ENCODE data around the gene ANKS6. TPM values are rescaled to one million over a fixed set of nuclear protein-coding genes. Genes with fewer than 3 reads are reported as not detected.

ANKS6 gene
- total RNA-seq, 1 donor from 2014 or later, result 16.0 TPM

DNA sequence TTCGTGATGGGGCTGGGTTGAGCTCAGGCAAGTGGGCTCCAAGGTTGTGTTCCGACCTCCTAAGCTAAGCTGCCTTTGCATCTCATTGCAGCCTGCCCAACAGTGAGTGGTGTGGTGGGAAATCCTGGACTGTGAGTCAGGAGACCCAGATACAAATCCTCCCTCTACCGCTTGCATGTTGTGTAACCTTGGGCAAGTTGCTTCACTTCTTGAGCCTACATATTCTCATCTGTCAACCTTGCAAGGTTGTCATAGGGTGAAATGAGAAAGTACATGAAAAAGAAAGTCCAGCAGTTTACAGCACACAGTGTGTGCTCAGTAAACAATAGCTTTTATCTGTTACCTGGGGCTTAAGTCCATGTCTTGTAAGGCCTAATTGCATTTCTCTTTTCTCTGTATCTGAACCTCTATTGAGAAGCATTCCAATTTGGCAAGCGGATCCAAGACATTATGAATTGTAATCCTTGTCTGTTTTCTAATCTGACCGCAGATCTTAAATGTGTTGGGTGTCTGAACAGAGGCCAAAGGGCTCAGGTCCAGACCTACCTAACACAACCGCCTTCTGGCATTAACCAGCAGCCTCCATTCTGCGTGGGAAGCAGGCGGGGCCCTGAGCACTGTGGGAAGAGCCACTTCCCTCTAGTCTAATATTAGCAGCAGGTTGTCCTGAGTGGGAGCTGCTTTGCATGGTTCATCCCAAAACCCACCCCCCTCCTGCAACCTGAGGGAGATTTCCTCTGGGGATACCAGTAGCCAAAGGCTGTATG lies 9.3 kb upstream of the ANKS6 start:
- peaks cover 11% of the 10 kb centered on the region for H3K27me3 Mint-ChIP-seq (ENCODE audit: insufficient read depth, low read depth)
- Histone ChIP-seq H3K9ac (no peak overlapping the region), H4K20me1 (ENCODE audit: low read depth) (peaks cover 11% of the 10 kb centered on the region), H3K9me3 (ENCODE audit: low read depth) (no peaks in the 10 kb centered on the region), H3K79me2 (ENCODE audit: low read depth) (no peaks in the 10 kb centered on the region), H3K4me1 (peaks cover 26% of the 10 kb centered on the region), H3K27ac (no peak overlapping the region), H3K4me3 (no peak overlapping the region), H3K4me2 (no peak overlapping the region), H3K27me3 (peaks cover 3% of the 10 kb centered on the region), H2AFZ (replicated peaks) (no peak overlapping the region), H3K36me3 (no peaks in the 10 kb centered on the region), H3F3A (ENCODE audit: low read depth) (peaks cover 29% of the 10 kb centered on the region)
- H3K9me3 Mint-ChIP-seq, result no peaks in the 10 kb centered on the region
- no peak for DNase-seq (ENCODE audit: low spot score)
- no peaks in the 10 kb centered on the region for H3K36me3 Mint-ChIP-seq
- TF ChIP-seq EZH2 (IDR thresholded peaks at IDR 0.05), result no peak
- no peak for TF ChIP-seq EZH2phosphoT487 (IDR thresholded peaks at IDR 0.05)
- TF ChIP-seq, protein P1, sequence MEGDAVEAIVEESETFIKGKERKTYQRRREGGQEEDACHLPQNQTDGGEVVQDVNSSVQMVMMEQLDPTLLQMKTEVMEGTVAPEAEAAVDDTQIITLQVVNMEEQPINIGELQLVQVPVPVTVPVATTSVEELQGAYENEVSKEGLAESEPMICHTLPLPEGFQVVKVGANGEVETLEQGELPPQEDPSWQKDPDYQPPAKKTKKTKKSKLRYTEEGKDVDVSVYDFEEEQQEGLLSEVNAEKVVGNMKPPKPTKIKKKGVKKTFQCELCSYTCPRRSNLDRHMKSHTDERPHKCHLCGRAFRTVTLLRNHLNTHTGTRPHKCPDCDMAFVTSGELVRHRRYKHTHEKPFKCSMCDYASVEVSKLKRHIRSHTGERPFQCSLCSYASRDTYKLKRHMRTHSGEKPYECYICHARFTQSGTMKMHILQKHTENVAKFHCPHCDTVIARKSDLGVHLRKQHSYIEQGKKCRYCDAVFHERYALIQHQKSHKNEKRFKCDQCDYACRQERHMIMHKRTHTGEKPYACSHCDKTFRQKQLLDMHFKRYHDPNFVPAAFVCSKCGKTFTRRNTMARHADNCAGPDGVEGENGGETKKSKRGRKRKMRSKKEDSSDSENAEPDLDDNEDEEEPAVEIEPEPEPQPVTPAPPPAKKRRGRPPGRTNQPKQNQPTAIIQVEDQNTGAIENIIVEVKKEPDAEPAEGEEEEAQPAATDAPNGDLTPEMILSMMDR (IDR thresholded peaks at IDR 0.05), result no peak
- peaks cover 42% of the 10 kb centered on the region for H3K4me1 Mint-ChIP-seq
- H3K4me3 Mint-ChIP-seq, result no peak overlapping the region
- no peak overlapping the region for H3K27ac Mint-ChIP-seq

DNA sequence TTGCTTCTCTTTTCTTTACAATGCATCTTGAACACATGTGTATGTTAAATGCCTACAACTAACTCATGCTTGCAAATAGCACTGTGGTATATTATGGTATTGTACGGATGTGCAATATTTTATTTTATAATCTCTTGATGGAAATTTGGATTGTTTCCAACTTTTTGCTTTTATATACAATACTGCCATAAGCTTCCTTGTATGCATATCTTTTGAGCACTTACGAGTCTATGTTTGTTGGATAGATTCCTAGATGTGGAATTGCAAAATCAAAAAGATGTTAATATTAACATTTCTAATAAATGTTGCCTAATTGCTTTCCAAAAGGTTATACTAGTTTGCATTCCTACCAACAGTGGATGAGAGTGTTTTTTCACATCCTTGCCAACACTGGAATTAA lies 7.7 kb upstream of the ANKS6 start:
- H3K79me2 ChIP-seq (ENCODE audit: low read depth), result no peaks in the 10 kb centered on the region
- no peak overlapping the region for H3K4me2 ChIP-seq
- H3K9ac ChIP-seq, result no peak overlapping the region
- H3K9me3 ChIP-seq (ENCODE audit: low read depth), result no peaks in the 10 kb centered on the region
- Mint-ChIP-seq H3K27me3 (ENCODE audit: insufficient read depth, low read depth) (peaks cover 11% of the 10 kb centered on the region), H3K27ac (no peak overlapping the region), H3K4me3 (no peak overlapping the region), H3K36me3 (peaks cover under 1% of the 10 kb centered on the region), H3K9me3 (peaks cover under 1% of the 10 kb centered on the region), H3K4me1 (peaks cover 26% of the 10 kb centered on the region)
- no peaks in the 10 kb centered on the region for H3K36me3 ChIP-seq
- peaks cover 9% of the 10 kb centered on the region for H3K4me1 ChIP-seq
- peaks cover 3% of the 10 kb centered on the region for H3K27me3 ChIP-seq
- no peak overlapping the region for H3K4me3 ChIP-seq
- DNase-seq (ENCODE audit: low spot score), result no peak
- TF ChIP-seq, protein P1 (IDR thresholded peaks at IDR 0.05), result no peak
- no peak for TF ChIP-seq EZH2phosphoT487 (IDR thresholded peaks at IDR 0.05)
- TF ChIP-seq EZH2 (IDR thresholded peaks at IDR 0.05), result no peak
- no peak overlapping the region for H2AFZ ChIP-seq (replicated peaks)
- H4K20me1 ChIP-seq (ENCODE audit: low read depth), result peaks cover 6% of the 10 kb centered on the region
- peaks cover 13% of the 10 kb centered on the region for H3F3A ChIP-seq (ENCODE audit: low read depth)
- no peak overlapping the region for H3K27ac ChIP-seq

GRCh38 chr9:98801969-98802371 lies 5.6 kb upstream of the ANKS6 start:
- DNase-seq (ENCODE audit: low spot score), result no peak
- Histone ChIP-seq H3K9me3 (ENCODE audit: low read depth) (no peaks in the 10 kb centered on the region), H3K36me3 (no peaks in the 10 kb centered on the region), H3K27ac (no peak overlapping the region), H3K9ac (no peak overlapping the region), H3K4me2 (no peak overlapping the region), H3K27me3 (peaks cover 14% of the 10 kb centered on the region), H3K4me3 (no peak overlapping the region), H3F3A (ENCODE audit: low read depth) (peaks cover 1% of the 10 kb centered on the region), H3K79me2 (ENCODE audit: low read depth) (no peaks in the 10 kb centered on the region), H3K4me1 (no peaks in the 10 kb centered on the region), H2AFZ (replicated peaks) (no peak overlapping the region), H4K20me1 (ENCODE audit: low read depth) (no peaks in the 10 kb centered on the region)
- Mint-ChIP-seq H3K36me3 (peaks cover 9% of the 10 kb centered on the region), H3K4me1 (peaks cover 13% of the 10 kb centered on the region), H3K27me3 (ENCODE audit: insufficient read depth, low read depth) (peaks cover 14% of the 10 kb centered on the region), H3K9me3 (peaks cover 13% of the 10 kb centered on the region), H3K4me3 (no peak overlapping the region), H3K27ac (no peak overlapping the region)
- TF ChIP-seq EZH2phosphoT487 (IDR thresholded peaks at IDR 0.05) (no peak), EZH2 (IDR thresholded peaks at IDR 0.05) (no peak)
- TF ChIP-seq, protein P1 (IDR thresholded peaks at IDR 0.05), result no peak
